GM19468 (cell line): ENCODE results near the gene C1orf216.
"Not testable (repeated sequence)": the region's sequence is repeated elsewhere in the genome, so short reads cannot be mapped to it uniquely, and the experiment has no call there.

Experiments
- ATAC-seq: cut with Tn5 transposase; IDR thresholded peaks from one replicate; pipeline ENCODE4 v1.9.1; 2021; ENCODE audit warnings: mild to moderate bottlenecking, moderate library complexity, moderate number of reproducible peaks; ENCODE audit not compliant: unreplicated experiment; ENCODE audit errors: extremely low read depth

Gene C1orf216

GRCh38 chr1:35707601-35708440 lies 10.9 kb downstream of the C1orf216 start:
- no peak for ATAC-seq

- ATAC-seq: no peak
Observed at GRCh38 chr1:35706846-35707600, 11.7 kb downstream of the C1orf216 start.

- ATAC-seq: no peak
Observed at GRCh38 chr1:35702508-35702907, 16.2 kb downstream of the C1orf216 start.

DNA sequence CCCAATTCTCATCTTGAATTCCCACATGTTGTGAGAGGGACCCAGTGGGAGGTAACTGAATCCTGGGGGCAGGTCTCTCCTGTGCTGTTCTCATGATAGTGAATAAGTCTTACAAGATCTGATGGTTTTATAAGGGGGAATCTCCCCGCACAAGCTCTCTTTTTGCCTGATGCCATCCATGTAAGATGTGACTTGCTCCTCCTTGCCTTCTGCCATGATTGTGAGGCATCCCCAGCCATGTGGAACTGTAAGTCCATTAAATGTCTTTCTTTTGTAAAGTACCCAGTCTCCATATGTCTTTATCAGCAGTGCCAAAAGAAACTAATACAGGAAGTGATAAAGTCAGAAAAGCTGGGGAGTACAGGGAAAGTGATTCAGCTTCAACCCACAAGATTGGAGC lies 19.5 kb downstream of the C1orf216 start:
- ATAC-seq: not testable (repeated sequence)

- no peak for ATAC-seq
Observed at GRCh38 chr1:35692317-35692716, 26.4 kb downstream of the C1orf216 start.

DNA sequence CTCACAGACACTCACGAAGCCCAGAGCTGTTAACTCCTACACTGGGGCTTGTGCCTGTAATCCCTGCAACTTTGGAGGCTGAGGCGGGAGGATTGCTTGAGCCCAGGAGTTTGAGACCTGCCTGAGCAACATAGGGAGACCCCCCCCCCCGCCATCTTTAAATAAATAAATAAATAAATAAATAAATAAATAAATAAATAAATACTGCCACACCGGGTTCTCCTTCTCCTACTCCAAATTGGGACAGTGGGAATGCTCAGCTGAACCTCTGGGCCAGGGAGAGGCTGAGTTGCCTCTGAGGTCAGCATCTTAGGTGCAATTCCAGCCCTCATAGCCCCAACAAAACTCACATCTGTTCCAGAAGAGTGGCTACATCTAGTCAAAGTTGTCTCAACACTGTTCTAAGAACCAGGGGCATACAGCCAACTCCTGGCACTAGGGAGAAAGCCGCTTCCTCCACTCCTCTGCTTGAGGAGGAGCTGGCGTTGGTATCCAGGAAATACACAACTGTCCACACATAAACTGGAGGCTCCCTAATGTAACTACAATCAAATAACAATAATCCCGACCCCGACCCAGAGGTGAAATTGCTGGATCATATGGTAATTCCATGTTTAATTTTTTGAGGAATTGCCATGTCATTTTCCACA lies 27.0 kb downstream of the C1orf216 start:
- no peak for ATAC-seq

GRCh38 chr1:35691080-35691479 lies 27.6 kb downstream of the C1orf216 start:
- ATAC-seq: no peak

GRCh38 chr1:35690103-35690502 lies 28.6 kb downstream of the C1orf216 start:
- not testable (repeated sequence) for ATAC-seq

GRCh38 chr1:35688161-35688560 lies 30.5 kb downstream of the C1orf216 start:
- no peak for ATAC-seq

DNA sequence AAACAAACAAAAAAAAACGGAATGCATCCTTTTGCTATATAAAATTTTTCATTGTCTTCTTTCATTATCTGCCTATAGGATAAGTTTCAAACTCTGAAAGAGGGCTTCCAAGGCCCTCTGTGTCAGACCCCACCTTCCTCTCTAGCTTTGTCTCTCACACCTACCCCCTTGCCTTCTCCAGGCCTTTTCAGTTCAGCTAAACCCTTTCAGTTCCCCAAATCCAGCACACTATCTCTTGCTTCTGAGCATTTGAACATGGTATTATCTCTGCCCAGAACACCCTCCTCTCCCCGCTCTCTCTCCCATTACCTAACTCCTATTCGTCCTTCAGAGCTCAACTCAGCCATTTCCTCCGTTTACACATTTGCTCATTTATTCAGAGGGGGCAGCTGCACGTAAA lies 35.7 kb downstream of the C1orf216 start:
- no peak for ATAC-seq

DNA sequence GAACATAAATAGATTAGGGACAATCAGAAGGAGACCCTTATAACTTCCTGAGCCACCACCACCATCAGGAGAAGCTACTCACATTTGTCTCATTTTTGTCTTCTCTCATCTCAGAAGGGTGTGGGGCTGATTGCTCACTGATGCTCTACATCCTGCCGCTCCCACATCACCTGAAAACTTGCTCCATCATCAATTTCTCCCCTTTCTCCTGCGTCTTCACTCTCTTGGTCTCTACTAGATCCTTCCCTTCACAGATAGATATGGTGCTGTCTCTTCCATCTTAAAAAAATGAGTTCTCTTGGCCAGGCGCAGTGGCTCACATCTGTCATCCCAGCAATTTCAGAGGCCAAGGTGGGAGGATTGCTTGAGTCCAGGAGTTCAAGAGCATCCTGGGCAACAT lies 38.4 kb downstream of the C1orf216 start:
- ATAC-seq: no peak

DNA sequence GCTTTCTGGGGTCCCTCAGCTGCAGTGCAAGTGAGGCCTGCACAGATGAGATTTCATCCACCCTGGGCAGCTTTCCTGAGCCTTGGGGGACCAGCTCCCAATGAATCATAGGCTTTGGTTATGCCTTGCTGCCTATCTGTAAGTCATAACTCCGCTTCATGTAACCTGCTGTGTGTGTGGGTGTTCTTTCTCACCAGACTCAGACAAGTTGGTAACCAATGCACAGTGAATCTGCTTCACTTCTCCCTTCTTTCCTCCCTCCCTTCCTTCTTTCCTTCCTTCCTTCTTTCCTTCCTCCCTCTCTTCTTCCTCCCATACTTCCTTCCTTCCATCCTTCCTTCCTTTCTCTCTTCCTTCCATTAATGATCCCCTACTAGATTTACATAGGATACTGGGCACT lies 42.9 kb downstream of the C1orf216 start:
- no peak for ATAC-seq

GRCh38 chr1:35674111-35674510 lies 44.6 kb downstream of the C1orf216 start:
- ATAC-seq: no peak

GRCh38 chr1:35672116-35672515 lies 46.6 kb downstream of the C1orf216 start:
- no peak for ATAC-seq

DNA sequence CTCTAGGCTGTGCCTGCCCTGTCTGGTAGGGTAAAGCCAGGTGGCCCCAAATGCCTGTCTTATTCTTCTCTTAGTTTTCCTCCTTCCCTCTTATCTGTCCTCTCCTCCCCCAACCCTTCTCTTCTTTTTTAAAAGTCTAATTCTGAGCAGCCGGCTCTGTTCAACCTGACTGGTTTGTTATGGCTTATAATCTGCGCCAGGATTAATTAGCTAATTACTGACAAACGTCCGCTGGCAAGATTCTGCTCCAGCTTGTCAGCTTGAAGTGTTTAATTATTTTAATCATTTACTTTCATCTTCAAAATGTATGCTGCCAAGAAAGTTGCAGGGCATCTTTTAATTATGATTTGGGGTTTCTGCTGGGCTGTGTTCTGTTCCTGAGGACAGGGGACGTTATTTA lies 50.2 kb downstream of the C1orf216 start:
- no peak for ATAC-seq

DNA sequence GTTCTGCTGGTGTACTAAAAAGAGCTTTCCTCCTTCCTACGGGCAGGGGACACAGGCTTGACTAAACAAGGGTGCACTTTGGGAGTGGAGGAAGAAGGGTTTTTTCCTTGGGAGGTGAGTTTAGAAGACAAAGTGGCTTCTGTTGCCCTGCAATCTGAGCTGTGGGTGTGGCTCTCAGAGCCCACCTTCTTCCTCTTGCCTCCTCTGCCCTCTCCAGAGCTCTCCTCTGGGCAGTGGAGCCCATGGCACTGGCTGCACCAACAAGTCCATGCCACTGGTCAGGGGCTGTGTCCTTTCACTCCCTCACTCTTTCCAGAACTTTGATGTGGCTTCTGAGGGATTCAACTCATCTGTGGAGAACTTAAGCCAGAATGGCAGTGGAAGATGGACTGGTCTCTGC lies 51.8 kb downstream of the C1orf216 start:
- no peak for ATAC-seq

- no peak for ATAC-seq
Observed at GRCh38 chr1:35666216-35666615, 52.5 kb downstream of the C1orf216 start.
